HEK293 (cell line): ENCODE measurements around the gene POLR3GL.
"Not testable (repeated sequence)": the region's sequence is repeated elsewhere in the genome, so short reads cannot be mapped to it uniquely, and the experiment has no call there.

Experiments used
- CTCF ChIA-PET: fragments of 350-600 bp; formaldehyde crosslinking; extraction: SDS; loops from one replicate; lab custom pipeline; 2021; ENCODE audit warnings: antibody characterized with exemption; lab: Yijun Ruan, JAX
- POLR2A ChIA-PET: fragments of 300-600 bp; formaldehyde crosslinking; extraction: SDS; loops from one replicate; lab custom pipeline; 2020; ENCODE audit warnings: antibody characterized with exemption, inconsistent platforms; lab: Yijun Ruan, JAX
- H3K27ac ChIP-seq: fragments of 200-500 bp; sonication (Bioruptor generic); 2 replicates; pipeline ENCODE4 v1.5.1; 2014; ENCODE audit warnings: low read depth, low read length, control low read depth, inconsistent platforms; ENCODE audit errors: extremely low read depth
- H3K36me3 ChIP-seq, 2 experiments: fragments of 200-500 bp in 1 of 2; sonication (Bioruptor generic) in 1 of 2; 1 replicate in 1 of 2; 2 replicates in 1 of 2; pipeline ENCODE4 v1.5.1; 2014 to 2017; ENCODE audit warnings: inconsistent platforms in 2 of 2, low read length in 2 of 2; ENCODE audit not compliant: control insufficient read depth in 2 of 2, insufficient read depth in 1 of 2
- H3K4me1 ChIP-seq: fragments of 200-500 bp; sonication (Bioruptor generic); 2 replicates; pipeline ENCODE4 v1.5.1; 2014; ENCODE audit warnings: mild to moderate bottlenecking, low read length, inconsistent platforms; ENCODE audit not compliant: control insufficient read depth, insufficient read depth
- H3K4me3 ChIP-seq: 2 replicates; pipeline ENCODE4 v1.5.1; 2011; ENCODE audit warnings: low read depth, mild to moderate bottlenecking, control low read depth, low read length, moderate library complexity
- H3K9me3 ChIP-seq: fragments of 200-500 bp; sonication (Bioruptor generic); 2 replicates; pipeline ENCODE4 v1.5.1; 2014; ENCODE audit warnings: low read depth, low read length, inconsistent platforms; ENCODE audit not compliant: control insufficient read depth, insufficient read depth
- ZNF366 ChIP-seq: fragments of 450-650 bp; formaldehyde crosslinking; conservative IDR thresholded peaks from 2 replicates; pipeline ENCODE4 v1.5.1; 2016; ENCODE audit warnings: missing biosample characterization, missing genetic modification characterization

Gene POLR3GL

DNA sequence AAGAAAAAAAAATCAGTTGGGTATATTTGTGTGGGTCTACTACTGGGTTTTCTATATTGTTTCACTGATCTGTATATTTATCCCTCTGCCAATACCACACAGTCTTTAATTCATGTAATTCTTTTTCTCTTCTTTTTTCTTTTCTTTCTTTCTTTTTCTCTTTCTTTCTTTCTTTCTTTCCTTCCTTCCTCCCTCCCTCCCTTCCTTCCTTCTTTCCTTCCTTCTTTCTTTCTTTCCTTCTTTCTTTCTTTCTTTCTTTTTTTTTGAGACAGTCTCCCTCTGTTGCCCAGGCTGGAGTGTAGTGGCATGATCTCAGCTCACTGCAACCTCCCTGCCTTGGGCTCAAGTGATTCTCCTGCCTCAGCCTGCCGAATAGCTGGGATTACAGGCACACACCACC, 62.2 kb downstream of the POLR3GL start:
- CTCF ChIA-PET, H3K4me3 ChIP-seq, POLR2A ChIA-PET, H3K9me3 ChIP-seq, H3K4me1 ChIP-seq, H3K36me3 ChIP-seq, H3K27ac ChIP-seq: not testable (repeated sequence)
- TF ChIP-seq ZNF366 (tag by site-specific recombination) = peak; percentile 92
